Ishikawa (cell line): ENCODE data around the gene GRM1.
"Not testable (repeated sequence)": the region's sequence is repeated elsewhere in the genome, so short reads cannot be mapped to it uniquely, and the experiment has no call there.

Experiments
- TAF1 ChIP-seq: IDR thresholded peaks from 2 replicates; pipeline ENCODE4 v1.6.1; 2012; ENCODE audit warnings: low read depth, mild to moderate bottlenecking
- YY1 ChIP-seq: IDR thresholded peaks from 2 replicates; pipeline ENCODE4 v1.6.1; 2012; ENCODE audit warnings: low read depth

DNA sequence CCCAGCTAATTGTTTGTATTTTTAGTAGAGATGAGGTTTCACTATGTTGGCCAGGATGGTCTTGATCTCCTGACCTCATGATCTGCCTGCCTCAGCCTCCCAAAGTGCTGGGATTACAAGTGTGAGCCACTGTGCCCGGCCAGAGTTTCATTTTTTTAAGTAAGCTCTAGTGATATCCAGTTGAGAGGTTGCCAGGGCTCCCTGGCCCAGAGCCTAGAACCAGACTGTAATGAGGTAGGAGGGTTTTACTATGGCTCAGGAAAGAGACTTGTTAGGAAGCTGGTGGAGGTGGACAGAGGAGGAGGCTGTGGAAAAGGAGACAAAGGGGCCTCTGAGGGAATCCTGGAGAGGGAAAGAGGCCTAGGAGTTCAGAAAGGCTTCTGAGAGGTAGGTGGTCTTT, 242.3 kb downstream of the GRM1 start:
- TF ChIP-seq TAF1, YY1: not testable (repeated sequence)
